Measurements from ENCODE around the gene HIVEP3. TPM values are rescaled to one million over a fixed set of nuclear protein-coding genes. Genes with fewer than 3 reads are reported as not detected.
A peak's percentile ranks its signal among the peaks of the same experiment; 100 is the strongest.

HIVEP3 gene
- total RNA-seq, 4 donors from 2014 or later: 1.4 to 3.0 (median 2.3) TPM

DNA sequence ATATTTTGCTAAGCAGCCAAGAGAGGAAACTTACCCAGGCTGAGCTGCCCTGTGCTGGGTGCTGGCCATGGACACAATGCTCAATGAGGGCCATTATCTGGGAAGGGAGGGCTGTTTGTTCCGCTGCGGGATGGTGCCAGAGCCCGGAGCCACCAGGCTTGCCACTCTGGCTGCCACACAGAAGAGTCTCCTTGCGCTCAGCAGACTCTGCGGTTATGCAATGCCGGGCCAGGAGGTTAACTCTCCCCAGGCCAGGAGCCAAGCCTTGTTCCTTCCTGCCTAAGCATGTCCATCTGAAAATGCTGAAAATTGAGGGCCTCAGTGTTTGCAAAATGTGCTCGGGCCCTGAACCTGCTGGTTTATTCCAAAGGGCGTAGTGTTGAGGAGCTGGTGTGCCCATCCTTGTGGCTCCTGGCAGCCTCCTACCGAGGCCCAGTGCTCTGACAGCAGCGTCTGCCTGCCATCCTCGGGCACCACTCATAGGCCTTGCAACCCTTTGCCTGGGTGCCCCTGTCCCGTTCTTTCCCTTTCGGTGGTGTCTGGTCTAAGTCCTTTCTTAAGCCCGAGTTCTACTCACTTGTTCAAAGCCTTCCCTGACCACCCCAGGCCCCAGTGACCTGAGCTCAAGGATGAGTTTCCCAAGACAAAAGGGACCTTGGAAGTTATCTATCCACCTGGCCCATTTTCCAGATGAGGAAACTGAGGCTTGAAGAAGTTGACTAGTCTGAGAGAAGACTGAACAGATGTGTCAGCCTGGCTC, 300.5 kb downstream of the HIVEP3 start:
- intact Hi-C loops (cut with DNase I): no loop called here
- Histone ChIP-seq H3K4me1 (peaks cover 8 to 20% (median 18%) of the 10 kb centered on the region in 4 donors), H3K27me3 (no peaks in the 10 kb centered on the region), H3K36me3 (no peaks in the 10 kb centered on the region), H3K9me3 (no peaks in the 10 kb centered on the region), H3K4me3 (no peak overlapping the region), H3K27ac (replicated peaks in 1 of 4) (no peak overlapping the region)
- 72% methylated on average over 11 of the region's 14 CpGs for WGBS
- peak; percentile 85 for DNase-seq (ENCODE audit: extremely low spot score)
- peak; percentile 31 to 33 for TF ChIP-seq POLR2AphosphoS5 (IDR thresholded peaks at IDR 0.05)
- TF ChIP-seq, protein P1, sequence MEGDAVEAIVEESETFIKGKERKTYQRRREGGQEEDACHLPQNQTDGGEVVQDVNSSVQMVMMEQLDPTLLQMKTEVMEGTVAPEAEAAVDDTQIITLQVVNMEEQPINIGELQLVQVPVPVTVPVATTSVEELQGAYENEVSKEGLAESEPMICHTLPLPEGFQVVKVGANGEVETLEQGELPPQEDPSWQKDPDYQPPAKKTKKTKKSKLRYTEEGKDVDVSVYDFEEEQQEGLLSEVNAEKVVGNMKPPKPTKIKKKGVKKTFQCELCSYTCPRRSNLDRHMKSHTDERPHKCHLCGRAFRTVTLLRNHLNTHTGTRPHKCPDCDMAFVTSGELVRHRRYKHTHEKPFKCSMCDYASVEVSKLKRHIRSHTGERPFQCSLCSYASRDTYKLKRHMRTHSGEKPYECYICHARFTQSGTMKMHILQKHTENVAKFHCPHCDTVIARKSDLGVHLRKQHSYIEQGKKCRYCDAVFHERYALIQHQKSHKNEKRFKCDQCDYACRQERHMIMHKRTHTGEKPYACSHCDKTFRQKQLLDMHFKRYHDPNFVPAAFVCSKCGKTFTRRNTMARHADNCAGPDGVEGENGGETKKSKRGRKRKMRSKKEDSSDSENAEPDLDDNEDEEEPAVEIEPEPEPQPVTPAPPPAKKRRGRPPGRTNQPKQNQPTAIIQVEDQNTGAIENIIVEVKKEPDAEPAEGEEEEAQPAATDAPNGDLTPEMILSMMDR (IDR thresholded peaks at IDR 0.05): no peak

DNA sequence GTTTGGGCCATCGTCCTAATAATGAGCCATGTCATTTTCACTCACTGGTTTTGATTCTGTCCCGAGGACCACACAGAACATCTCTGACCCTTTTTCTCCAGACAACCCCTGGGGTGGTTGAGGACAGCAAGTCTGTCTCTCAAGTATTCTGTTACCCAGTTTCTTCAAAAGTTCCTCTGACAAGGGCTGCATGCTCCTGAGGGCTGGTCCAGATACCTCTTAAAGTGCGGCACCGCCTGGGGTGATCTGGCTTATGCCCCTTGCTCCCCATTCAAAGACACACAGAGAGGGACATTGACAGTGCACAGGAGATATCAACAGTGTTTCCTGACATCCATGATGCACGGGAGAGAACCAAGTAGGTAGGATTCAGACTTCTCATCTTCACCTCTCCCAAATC, 301.4 kb downstream of the HIVEP3 start:
- H3K4me3 ChIP-seq: no peak overlapping the region
- no peaks in the 10 kb centered on the region for H3K9me3 ChIP-seq
- peaks cover 8 to 14% (median 13%) of the 10 kb centered on the region in 4 donors for H3K4me1 ChIP-seq
- 87% methylated on average over 5 of the region's 5 CpGs for WGBS
- intact Hi-C loops (cut with DNase I): no loop called here
- H3K27me3 ChIP-seq: no peaks in the 10 kb centered on the region
- DNase-seq (ENCODE audit: extremely low spot score): peak; percentile 90
- TF ChIP-seq POLR2A (IDR thresholded peaks at IDR 0.05; ENCODE audit: low read depth) (no peak), POLR2AphosphoS5 (IDR thresholded peaks at IDR 0.05) (no peak), EP300 (IDR thresholded peaks at IDR 0.05) (no peak)
- TF ChIP-seq, protein P1 (IDR thresholded peaks at IDR 0.05): no peak
- no peaks in the 10 kb centered on the region for H3K36me3 ChIP-seq
- no peak overlapping the region for H3K27ac ChIP-seq (replicated peaks in 1 of 4)

DNA sequence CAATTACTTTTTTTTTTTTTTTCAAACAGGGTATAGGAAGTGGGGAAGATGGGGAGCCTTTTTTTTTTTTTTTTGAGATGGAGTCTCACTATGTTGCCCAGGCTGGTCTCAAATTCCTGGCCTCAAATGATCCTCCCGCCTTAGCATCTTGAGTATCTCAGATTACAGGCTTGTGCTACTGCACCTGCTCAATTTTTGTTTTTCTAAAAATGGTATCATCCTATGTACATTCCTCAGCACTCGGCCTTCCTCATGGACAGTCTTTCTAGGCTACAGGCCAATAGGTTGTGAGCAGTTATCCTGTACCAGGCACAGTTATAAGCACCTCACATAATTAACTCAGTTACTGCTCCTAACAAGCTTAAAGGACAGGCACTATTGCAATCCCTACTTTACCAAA, 302.2 kb downstream of the HIVEP3 start:
- Histone ChIP-seq H3K27me3 (no peaks in the 10 kb centered on the region), H3K4me3 (no peak overlapping the region), H3K27ac (replicated peaks in 1 of 4) (no peak overlapping the region), H3K4me1 (peaks cover 8 to 14% (median 13%) of the 10 kb centered on the region in 4 donors), H3K36me3 (no peaks in the 10 kb centered on the region), H3K9me3 (no peaks in the 10 kb centered on the region)
- TF ChIP-seq EP300 (IDR thresholded peaks at IDR 0.05) (no peak), POLR2A (IDR thresholded peaks at IDR 0.05; ENCODE audit: low read depth) (no peak), POLR2AphosphoS5 (IDR thresholded peaks at IDR 0.05) (no peak)
- TF ChIP-seq, protein P1 (IDR thresholded peaks at IDR 0.05): no peak
- 94% methylated on average over 2 of the region's 2 CpGs for WGBS
- DNase-seq (ENCODE audit: extremely low spot score): peak; percentile 42
- intact Hi-C loops (cut with DNase I): no loop called here

DNA sequence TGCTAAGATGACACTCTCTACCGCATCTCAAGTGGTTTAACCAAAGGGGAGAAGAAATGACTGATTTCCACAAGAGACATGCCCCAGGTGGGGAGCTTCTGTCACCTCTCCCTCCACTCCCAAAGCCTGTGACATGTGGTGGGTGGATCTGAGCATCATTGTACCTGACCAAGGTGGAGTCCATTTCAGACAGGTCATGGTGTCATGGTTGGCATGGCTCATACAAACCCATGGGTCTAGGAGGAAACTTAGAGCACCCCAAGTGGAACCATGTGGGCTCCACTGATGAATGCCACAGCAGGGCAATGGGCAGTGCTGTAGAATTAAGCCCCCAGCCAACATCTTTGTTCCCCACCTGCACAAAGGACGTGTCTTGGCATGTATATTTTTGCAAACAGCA, 302.7 kb downstream of the HIVEP3 start:
- intact Hi-C loops (cut with DNase I): no loop called here
- WGBS: 92% methylated on average over 2 of the region's 2 CpGs
- H3K27me3 ChIP-seq: no peaks in the 10 kb centered on the region
- H3K4me3 ChIP-seq: no peak overlapping the region
- H3K36me3 ChIP-seq: no peaks in the 10 kb centered on the region
- peaks cover 8 to 14% (median 13%) of the 10 kb centered on the region in 4 donors for H3K4me1 ChIP-seq
- H3K27ac ChIP-seq (replicated peaks in 1 of 4): no peak overlapping the region
- TF ChIP-seq EP300 (IDR thresholded peaks at IDR 0.05) (no peak), POLR2A (IDR thresholded peaks at IDR 0.05; ENCODE audit: low read depth) (no peak), POLR2AphosphoS5 (IDR thresholded peaks at IDR 0.05) (no peak)
- TF ChIP-seq, protein P1 (IDR thresholded peaks at IDR 0.05): no peak
- no peaks in the 10 kb centered on the region for H3K9me3 ChIP-seq
- peak; percentile 70 for DNase-seq (ENCODE audit: extremely low spot score)
